Activated CD4-positive, alpha-beta memory T cell treated with anti-CD3 and anti-CD28 coated beads for 36 hours (primary cell): ENCODE measurements around the gene APBA2. TPM values are rescaled to one million over a fixed set of nuclear protein-coding genes. Genes with fewer than 3 reads are reported as not detected.
A peak's percentile ranks its signal among the peaks of the same experiment; 100 is the strongest.

ENCODE experiments used
- CTCF ChIA-PET: fragments of 350-600 bp; sonication (Branson Sonifier 250); formaldehyde crosslinking; loops from one replicate; lab custom pipeline; 2021; ENCODE audit warnings: antibody characterized with exemption, inconsistent platforms; lab: Charles Lee
- POLR2A ChIA-PET: fragments of 350-600 bp; sonication (Branson Sonifier 250); formaldehyde crosslinking; loops from one replicate; lab custom pipeline; 2021; ENCODE audit warnings: antibody characterized with exemption; lab: Charles Lee
- DNase-seq: peaks from one replicate; pipeline ENCODE4 v3.0.0-alpha.2; 2020
- H3K27ac Mint-ChIP-seq: one replicate; pipeline ENCODE4 v1.8.0; 2021; ENCODE audit warnings: mixed read lengths
- H3K27me3 Mint-ChIP-seq: one replicate; pipeline ENCODE4 v1.8.0; 2021; ENCODE audit warnings: mixed read lengths
- H3K36me3 Mint-ChIP-seq: one replicate; pipeline ENCODE4 v1.8.0; 2021; ENCODE audit warnings: mixed read lengths
- H3K4me1 Mint-ChIP-seq: one replicate; pipeline ENCODE4 v1.8.0; 2021; ENCODE audit warnings: low read depth, mixed read lengths
- H3K4me3 Mint-ChIP-seq: one replicate; pipeline ENCODE4 v1.8.0; 2021; ENCODE audit warnings: mild to moderate bottlenecking, mixed read lengths
- H3K9me3 Mint-ChIP-seq: one replicate; pipeline ENCODE4 v1.8.0; 2021; ENCODE audit warnings: mixed read lengths
- intact Hi-C: fragments of 100-400 bp; cut with micrococcal nuclease; formaldehyde crosslinking; loops from one replicate; pipeline ENCODE4 v1.15.1; 2023
- total RNA-seq, 2 experiments: library from RNA; stranded (reverse); gene quantifications; one replicate each; pipeline ENCODE4 v1.2.3, GENCODE V29; 2021

Gene APBA2
- total RNA-seq, 2 experiments from 2014 or later: 6.4 to 8.9 TPM

DNA sequence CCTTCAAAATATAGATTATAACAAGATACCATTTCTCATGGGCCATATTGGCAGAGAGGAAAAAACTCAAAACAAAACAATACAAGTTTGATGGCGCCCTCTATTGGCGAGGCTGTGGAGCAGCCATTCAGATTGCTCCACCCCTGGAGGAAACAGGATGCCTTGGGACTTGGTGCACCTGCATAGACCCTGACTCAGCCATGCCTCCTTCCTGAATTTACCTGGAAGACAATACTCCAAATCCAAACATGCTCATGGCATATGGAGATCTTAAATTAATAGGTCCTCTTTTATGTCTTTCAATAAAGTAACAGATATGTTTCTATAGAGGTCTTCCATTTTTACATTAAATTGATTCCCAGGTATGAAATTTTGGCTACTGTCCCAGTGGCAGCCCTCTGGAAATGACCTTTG, 90.0 kb downstream of the APBA2 start:
- no peaks in the 10 kb centered on the region for H3K4me1 Mint-ChIP-seq
- DNase-seq: peak; percentile 74
- no peaks in the 10 kb centered on the region for H3K36me3 Mint-ChIP-seq
- H3K9me3 Mint-ChIP-seq: no peaks in the 10 kb centered on the region
- no peak overlapping the region for H3K27ac Mint-ChIP-seq
- H3K27me3 Mint-ChIP-seq: no peaks in the 10 kb centered on the region
- intact Hi-C loops: no loop called here
- ChIA-PET POLR2A (no interaction called here), CTCF (interaction anchor here (0.6 to 1.5 kb wide), 10 partner anchors 9 to 128 kb away, joined by 3 to 5 read pairs (median 3); no protein-coding TSS in a partner anchor)
- H3K4me3 Mint-ChIP-seq: no peak overlapping the region

DNA sequence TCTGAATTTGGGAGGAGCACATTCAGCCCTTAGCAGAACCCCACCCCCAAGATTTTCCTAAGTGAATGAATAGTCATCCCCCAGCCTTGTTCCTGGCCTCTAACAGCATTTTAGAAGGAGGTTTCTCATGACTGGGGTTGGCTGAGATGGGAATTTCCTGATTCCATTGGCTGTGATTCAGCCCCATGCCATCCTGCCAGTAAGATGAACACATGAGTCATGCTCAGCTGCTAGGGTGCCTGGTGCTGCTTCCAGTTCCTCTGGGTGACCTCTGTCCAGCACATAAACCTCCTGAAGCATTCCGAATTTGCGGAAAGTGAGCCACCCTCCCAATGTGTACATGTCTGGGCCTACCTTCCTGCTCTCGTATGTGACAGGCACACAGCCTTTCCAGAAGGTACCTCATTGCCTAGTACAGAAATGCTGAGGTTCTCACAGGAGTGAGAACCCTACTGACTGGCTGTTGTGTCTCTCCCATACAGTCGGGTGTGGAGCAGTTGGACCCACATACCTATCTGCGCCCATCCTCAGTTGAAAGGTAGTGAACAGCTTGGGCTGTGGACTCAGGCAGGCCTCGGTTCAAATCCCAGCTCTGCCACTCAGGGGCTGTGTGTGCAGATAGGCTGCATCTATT, 91.7 kb downstream of the APBA2 start:
- no peak for DNase-seq
- ChIA-PET POLR2A (no interaction called here), CTCF (interaction anchor here (1.2 to 1.7 kb wide), 3 partner anchors 28 to 113 kb away, joined by 3 to 7 read pairs (median 4); no protein-coding TSS in a partner anchor)
- Mint-ChIP-seq H3K27me3 (no peaks in the 10 kb centered on the region), H3K4me3 (no peak overlapping the region), H3K27ac (no peak overlapping the region), H3K9me3 (no peaks in the 10 kb centered on the region), H3K4me1 (no peaks in the 10 kb centered on the region), H3K36me3 (no peaks in the 10 kb centered on the region)
- intact Hi-C loops: no loop called here

DNA sequence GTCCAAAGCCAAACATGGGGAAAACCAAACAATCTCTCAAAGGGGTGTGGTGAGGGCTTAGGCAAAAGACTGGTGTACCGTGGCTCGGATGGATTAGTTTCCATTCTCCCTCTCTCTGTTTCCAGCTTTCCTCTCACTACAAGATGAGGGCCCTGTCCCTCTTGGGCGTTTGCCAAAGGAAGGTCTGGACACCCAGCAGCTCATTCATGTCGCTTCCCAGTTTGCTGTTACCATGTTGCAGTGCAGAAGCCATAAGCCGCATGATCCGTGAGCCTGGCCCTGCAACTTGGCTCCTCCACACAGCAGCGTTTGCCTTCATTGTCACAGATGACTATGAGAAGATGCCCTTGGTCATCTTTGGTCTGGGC, 92.2 kb downstream of the APBA2 start:
- no peak overlapping the region for H3K4me3 Mint-ChIP-seq

DNA sequence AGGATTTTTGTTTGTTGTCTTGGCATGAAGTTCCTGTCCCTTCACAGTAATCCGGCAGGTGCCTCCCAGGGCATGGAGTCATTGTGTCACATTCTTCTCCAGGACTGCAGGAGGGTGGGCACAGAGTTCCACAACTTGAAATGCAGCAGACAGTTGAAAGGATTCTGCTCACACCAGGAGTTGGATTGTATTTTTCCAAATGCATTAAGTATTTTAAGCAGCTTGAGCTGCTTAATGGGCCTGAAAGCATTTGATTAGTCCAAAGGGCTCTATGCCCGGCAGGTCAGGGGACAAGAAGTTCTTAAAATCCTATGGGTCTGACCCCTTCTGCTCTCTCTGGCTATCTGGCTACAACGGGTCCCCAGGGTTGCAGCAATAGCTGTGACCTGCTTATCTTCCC, 92.9 kb downstream of the APBA2 start:
- Mint-ChIP-seq H3K4me1 (no peaks in the 10 kb centered on the region), H3K27ac (no peak overlapping the region), H3K36me3 (no peaks in the 10 kb centered on the region), H3K27me3 (no peaks in the 10 kb centered on the region), H3K9me3 (no peaks in the 10 kb centered on the region), H3K4me3 (no peak overlapping the region)
- intact Hi-C loops: no loop called here
- ChIA-PET CTCF (interaction anchor here (1.2 to 1.7 kb wide), 3 partner anchors 44 to 123 kb away, joined by 4 to 7 read pairs (median 4); no protein-coding TSS in a partner anchor), POLR2A (no interaction called here)
- DNase-seq: no peak

More for the DNA sequence above, 92.2 kb downstream of the APBA2 start:
- POLR2A ChIA-PET: no interaction called here
- DNase-seq: no peak
- H3K36me3 Mint-ChIP-seq: no peaks in the 10 kb centered on the region
- H3K27me3 Mint-ChIP-seq: no peaks in the 10 kb centered on the region
- H3K4me1 Mint-ChIP-seq: no peaks in the 10 kb centered on the region
- intact Hi-C loops: no loop called here
- no peak overlapping the region for H3K27ac Mint-ChIP-seq
- no peaks in the 10 kb centered on the region for H3K9me3 Mint-ChIP-seq
- CTCF ChIA-PET: interaction anchor here (1.2 to 1.7 kb wide), 2 partner anchors 43 to 112 kb away, joined by 4 to 7 read pairs; no protein-coding TSS in a partner anchor

DNA sequence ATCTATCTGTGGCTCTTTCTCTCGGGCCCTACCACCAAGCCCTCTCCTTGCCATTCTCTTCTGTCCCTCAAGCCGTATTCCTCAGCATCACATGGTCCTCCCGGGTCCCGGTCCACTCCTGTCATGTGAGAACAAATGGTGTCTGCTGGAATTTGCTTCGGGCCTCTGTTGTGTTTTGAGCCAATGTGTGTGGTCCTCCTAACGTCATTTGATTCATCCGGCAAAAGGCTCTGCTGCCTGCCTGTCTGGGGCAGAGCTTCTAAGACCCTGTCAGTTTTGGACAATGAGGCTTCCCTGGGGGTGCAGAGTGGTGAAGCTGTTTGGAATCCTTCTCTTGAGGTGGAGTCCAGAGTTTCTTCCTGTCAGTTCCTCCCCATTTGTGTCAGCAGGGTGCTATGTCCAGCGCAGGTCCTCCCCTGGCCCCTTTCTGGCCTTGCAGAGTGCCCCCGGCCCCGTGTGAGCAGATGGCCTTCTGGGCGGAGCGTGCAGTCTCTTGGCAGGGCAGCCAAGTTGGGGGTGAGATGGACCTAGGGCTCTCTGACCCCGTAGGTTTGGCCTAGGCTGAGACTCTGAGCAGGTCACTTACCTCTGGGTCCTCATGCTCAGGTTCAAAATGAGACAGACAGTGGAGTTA, 93.6 kb downstream of the APBA2 start:
- no peak for DNase-seq
- Mint-ChIP-seq H3K36me3 (no peaks in the 10 kb centered on the region), H3K27me3 (no peaks in the 10 kb centered on the region), H3K9me3 (no peaks in the 10 kb centered on the region), H3K4me1 (no peaks in the 10 kb centered on the region), H3K4me3 (no peak overlapping the region), H3K27ac (no peak overlapping the region)
- CTCF ChIA-PET: interaction anchor here (1.7 kb wide), 2 partner anchors 111 to 123 kb away, joined by 4 to 7 read pairs; no protein-coding TSS in a partner anchor
- POLR2A ChIA-PET: no interaction called here
- intact Hi-C loops: no loop called here

DNA sequence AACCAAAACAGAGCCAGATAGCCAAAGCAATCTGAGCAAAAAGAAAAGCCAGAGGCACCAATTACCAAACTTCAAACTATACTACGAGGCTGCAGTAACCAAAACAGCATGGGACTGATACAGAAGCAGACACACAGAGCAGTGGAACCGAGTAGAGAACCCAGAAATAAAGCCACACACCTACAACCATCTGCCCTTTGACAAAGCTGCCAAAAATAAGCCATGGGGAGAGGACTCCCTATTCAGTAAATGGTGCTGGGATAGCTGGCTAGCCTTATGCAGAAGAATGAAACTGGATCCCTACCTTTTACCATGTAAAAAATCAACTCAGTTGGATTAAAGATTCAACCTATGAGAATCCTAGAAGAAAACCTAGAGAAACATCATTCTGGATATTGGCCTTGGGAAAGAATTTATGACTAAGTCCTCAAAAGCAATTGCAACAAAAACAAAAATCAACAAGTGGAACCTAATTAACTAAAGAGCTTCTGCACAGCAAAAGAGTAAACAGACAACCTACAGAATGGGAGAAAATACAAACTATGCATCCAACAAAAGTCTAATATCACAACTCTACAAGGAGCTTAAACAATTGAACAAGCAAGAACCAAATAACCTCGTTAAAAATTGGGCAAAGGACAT, 95.1 kb downstream of the APBA2 start:
- Mint-ChIP-seq H3K27ac (no peak overlapping the region), H3K27me3 (no peaks in the 10 kb centered on the region), H3K9me3 (no peaks in the 10 kb centered on the region), H3K4me1 (peaks cover 8% of the 10 kb centered on the region), H3K4me3 (no peak overlapping the region), H3K36me3 (no peaks in the 10 kb centered on the region)
- DNase-seq: no peak
- ChIA-PET POLR2A (no interaction called here), CTCF (no interaction called here)
- intact Hi-C loops: no loop called here

DNA sequence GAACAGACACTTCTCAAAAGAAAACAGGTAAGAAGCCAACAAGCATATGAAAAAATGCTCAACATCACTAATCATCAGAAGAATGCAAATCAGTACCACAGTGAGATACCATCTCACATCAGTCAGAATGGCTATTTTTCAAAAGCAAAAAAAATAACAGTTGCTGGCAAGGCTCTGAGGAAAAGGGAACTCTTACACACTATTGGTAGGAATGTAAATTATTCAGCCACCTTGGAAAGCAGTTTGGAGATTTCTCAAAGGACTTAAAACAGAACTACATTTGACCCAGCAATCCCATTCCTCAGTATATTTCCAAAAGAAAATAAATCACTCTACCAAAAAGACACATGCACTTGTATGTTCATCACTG, 95.6 kb downstream of the APBA2 start:
- intact Hi-C loops: no loop called here

DNA sequence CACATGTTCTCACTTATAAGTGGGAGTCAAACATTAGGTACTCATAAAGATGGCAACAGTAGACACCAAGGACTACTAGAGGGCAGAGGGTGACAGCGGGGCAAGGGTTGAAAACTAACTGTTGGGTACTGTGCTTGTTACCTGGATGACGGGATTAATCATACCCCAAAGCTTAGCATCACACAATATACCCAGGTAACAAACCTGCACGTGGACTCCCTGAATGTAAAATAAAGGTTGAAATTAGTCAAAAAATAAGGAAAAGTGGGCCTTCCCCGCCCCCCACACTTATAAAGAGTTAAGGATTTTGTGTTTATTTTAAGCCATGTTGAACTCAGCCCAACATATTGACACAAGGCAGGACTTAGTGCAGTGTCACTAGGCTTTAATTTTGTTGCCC, 96.1 kb downstream of the APBA2 start:
- intact Hi-C loops: no loop called here
- ChIA-PET CTCF (no interaction called here), POLR2A (no interaction called here)

More for the DNA sequence above, 95.6 kb downstream of the APBA2 start:
- H3K36me3 Mint-ChIP-seq: no peaks in the 10 kb centered on the region
- ChIA-PET POLR2A (no interaction called here), CTCF (no interaction called here)
- no peak overlapping the region for H3K4me3 Mint-ChIP-seq
- H3K27ac Mint-ChIP-seq: no peak overlapping the region
- no peak for DNase-seq
- no peaks in the 10 kb centered on the region for H3K27me3 Mint-ChIP-seq
- H3K9me3 Mint-ChIP-seq: no peaks in the 10 kb centered on the region
- peaks cover 11% of the 10 kb centered on the region for H3K4me1 Mint-ChIP-seq

DNA sequence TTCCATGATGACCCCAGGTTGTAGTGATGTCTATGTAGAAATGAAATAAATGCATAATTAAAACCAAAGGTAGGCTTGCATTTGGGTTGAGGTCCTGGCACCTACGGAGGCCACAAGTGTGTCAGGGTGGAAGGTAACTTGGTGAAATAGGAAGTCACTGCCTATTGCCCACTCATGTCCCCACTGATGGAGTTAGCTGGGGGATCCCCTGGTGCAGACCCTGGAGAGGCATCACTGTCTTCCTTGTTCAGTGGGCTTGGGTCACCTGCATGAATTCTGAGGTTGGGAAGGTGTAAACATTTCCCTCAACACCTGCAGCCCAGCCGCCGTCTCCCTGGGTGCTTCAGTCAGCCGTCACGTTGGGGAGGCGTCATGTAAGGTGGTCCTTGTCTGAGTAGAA, 97.1 kb downstream of the APBA2 start:
- CTCF ChIA-PET: no interaction called here
- H3K4me1 Mint-ChIP-seq: peaks cover 11% of the 10 kb centered on the region
- POLR2A ChIA-PET: no interaction called here
- peaks cover 7% of the 10 kb centered on the region for H3K9me3 Mint-ChIP-seq
- no peaks in the 10 kb centered on the region for H3K36me3 Mint-ChIP-seq
- intact Hi-C loops: no loop called here
- H3K27ac Mint-ChIP-seq: no peak overlapping the region
- no peak overlapping the region for H3K4me3 Mint-ChIP-seq
- no peak for DNase-seq
- H3K27me3 Mint-ChIP-seq: no peaks in the 10 kb centered on the region

More for the DNA sequence above, 96.1 kb downstream of the APBA2 start:
- Mint-ChIP-seq H3K4me3 (no peak overlapping the region), H3K9me3 (peaks cover under 1% of the 10 kb centered on the region), H3K4me1 (peaks cover 11% of the 10 kb centered on the region), H3K27ac (no peak overlapping the region), H3K36me3 (no peaks in the 10 kb centered on the region), H3K27me3 (no peaks in the 10 kb centered on the region)
- DNase-seq: no peak

DNA sequence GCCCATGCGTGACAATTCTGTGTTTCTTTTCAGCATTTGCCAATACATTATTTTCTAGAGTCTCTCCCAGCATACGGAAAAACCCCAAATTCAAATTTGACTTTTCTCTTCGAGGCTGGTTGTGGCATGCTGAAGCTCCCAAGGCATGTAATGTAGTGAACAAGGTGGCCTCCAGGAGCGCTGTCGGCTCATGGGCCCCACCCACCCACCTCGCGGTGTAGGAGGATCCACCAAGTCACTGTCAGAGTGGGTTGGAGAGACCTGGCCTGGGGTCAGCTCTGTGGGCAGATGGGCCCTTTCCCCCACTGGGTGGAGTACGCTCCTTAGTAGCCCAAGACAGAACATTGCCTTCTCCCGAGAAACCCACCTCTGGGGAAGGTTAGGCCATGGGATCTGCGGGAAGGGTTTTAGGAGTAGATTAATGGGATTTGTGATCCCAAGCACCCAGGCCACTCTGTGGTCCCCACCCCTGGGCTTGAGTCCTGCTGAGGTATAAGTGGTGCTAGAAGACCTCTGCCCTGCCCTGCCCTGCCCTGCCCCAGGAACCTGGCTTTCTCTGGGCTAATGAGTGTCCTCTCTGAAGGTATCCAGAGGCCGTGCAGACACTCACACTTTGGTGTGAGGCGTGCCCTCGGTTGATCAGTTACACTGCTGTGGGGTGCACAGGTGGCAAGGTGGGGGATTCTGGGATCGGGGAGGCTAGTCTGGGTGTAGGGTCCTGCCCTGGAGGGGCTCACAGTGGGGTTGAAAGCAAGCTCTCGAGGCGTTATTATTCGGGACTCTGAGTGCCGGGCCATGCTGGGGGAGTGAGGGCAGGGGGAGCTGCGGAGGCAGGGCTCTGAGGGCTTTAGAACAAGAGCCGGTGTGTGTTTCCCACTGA, 97.9 kb downstream of the APBA2 start:
- no peaks in the 10 kb centered on the region for H3K27me3 Mint-ChIP-seq
- intact Hi-C loops: no loop called here
- peaks cover 11% of the 10 kb centered on the region for H3K4me1 Mint-ChIP-seq
- peaks cover 7% of the 10 kb centered on the region for H3K9me3 Mint-ChIP-seq
- CTCF ChIA-PET: interaction anchor here (0.8 to 1.1 kb wide), 2 partner anchors 20 to 120 kb away, joined by 3 read pairs; no protein-coding TSS in a partner anchor
- H3K4me3 Mint-ChIP-seq: no peak overlapping the region
- H3K36me3 Mint-ChIP-seq: no peaks in the 10 kb centered on the region
- POLR2A ChIA-PET: no interaction called here
- no peak for DNase-seq
- no peak overlapping the region for H3K27ac Mint-ChIP-seq

DNA sequence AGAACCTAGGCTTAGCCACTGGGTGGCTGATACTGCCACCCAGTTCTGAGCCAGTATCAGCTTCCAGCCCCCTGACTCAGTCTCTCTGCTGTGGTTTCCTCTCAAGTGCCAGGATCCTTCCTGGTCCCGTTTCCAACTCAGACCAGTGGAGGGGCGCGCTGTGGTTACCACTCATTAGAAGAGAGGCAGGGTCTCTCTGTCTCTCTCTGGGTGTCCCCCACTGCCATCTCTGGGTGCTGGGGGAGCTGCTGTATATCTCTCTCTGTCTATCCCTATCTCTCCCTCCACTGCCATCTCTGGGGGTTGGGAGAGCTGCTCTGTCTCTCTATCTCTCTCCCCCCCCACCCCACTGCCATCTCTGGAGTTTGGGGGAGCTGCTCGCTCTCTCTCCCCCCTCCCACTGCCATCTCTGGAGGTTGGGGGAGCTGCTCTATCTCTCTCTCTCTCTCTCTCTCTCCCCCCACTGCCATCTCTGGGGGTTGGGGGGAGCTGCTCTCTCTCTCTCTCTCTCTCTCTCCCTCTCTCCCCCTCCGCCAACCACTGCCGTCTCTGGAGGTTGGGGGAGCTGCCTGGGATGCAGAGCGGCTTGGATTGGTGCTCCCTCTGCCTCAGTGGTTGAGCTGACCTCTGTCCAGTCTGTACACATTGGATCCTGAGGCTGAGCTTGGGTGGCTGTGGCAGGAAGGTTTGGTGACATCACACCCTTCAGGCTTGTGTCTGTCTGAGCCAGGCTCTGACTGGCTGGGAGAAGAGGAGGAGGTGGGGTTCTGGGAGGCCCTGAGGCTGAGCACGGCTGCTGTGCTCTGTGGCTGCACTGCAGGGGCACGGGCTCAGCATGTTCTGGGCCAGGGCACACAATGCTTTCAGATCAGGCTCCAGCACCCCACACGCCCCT, 98.9 kb downstream of the APBA2 start:
- intact Hi-C loops: loop anchor here (5.0 kb wide), 1 partner anchor 108 kb away; no protein-coding TSS in a partner anchor
- H3K4me3 Mint-ChIP-seq: no peak overlapping the region
- ChIA-PET CTCF (interaction anchor here (0.7 to 1.1 kb wide), 4 partner anchors 21 to 119 kb away, joined by 3 to 4 read pairs (median 3); no protein-coding TSS in a partner anchor), POLR2A (no interaction called here)
- H3K27ac Mint-ChIP-seq: no peak overlapping the region
- no peaks in the 10 kb centered on the region for H3K36me3 Mint-ChIP-seq
- peaks cover 7% of the 10 kb centered on the region for H3K9me3 Mint-ChIP-seq
- DNase-seq: no peak
- peaks cover 11% of the 10 kb centered on the region for H3K4me1 Mint-ChIP-seq
- H3K27me3 Mint-ChIP-seq: no peaks in the 10 kb centered on the region
